ENCODE measurements around the gene ASGR2. TPM values are rescaled to one million over a fixed set of nuclear protein-coding genes. Genes with fewer than 3 reads are reported as not detected.
"Not testable (repeated sequence)": the region's sequence is repeated elsewhere in the genome, so short reads cannot be mapped to it uniquely, and the experiment has no call there.

The ASGR2 gene
- 0.40 TPM for polyA plus RNA-seq
- long read RNA-seq, donor 1: 0 reads
- long read RNA-seq, donor 2: 0 reads
- long read RNA-seq, donor 3: 0 reads
- long read RNA-seq, donor 4: 0 reads
- long read RNA-seq, donor 5: 0 reads
- long read RNA-seq, donor 6: 0 reads
- long read RNA-seq, donor 7, partial matches to known transcripts: 0 of 1 reads
- long read RNA-seq, donor 7, other reads (novel, unspliced or antisense): 0 of 1 reads
- long read RNA-seq, donor 8: 0 reads
- long read RNA-seq, donor 9: 0 reads
- long read RNA-seq, donor 10: 0 reads
- long read RNA-seq, donor 11: 0 reads

GRCh38 chr17:7114241-7114874 lies at the start of gene ASGR2:
TSS of gene ASGR2 (minus strand) at chr17:7114822. CDS start at chr17:7114240, 582 bp downstream.
- Histone ChIP-seq H3K27ac (ENCODE audit: low read length) (no peak within 1 kb of the TSS), H3K4me1 (ENCODE audit: control insufficient read depth, insufficient read depth, low read length) (peaks cover 8% of the 10 kb centered on the region), H3K9me3 (ENCODE audit: control insufficient read depth, low read depth, low read length) (no peaks in the 10 kb centered on the region), H3K27me3 (ENCODE audit: control insufficient read depth, insufficient read depth, low read length) (no peaks in the 10 kb centered on the region), H3K4me3 (ENCODE audit: low read length) (no peak within 1 kb of the TSS), H3K36me3 (ENCODE audit: control insufficient read depth, insufficient read depth, low read length) (no peaks in the 10 kb centered on the region)
- WGBS (ENCODE audit: insufficient coverage, low lambda C conversion rate): 60% methylated on average over 1 of the region's 14 CpGs
- DNase-seq: no peak

- H3K27ac ChIP-seq (ENCODE audit: low read length); H3K36me3 ChIP-seq (ENCODE audit: control insufficient read depth, insufficient read depth, low read length); H3K4me1 ChIP-seq (ENCODE audit: control insufficient read depth, insufficient read depth, low read length); H3K27me3 ChIP-seq (ENCODE audit: control insufficient read depth, insufficient read depth, low read length); H3K9me3 ChIP-seq (ENCODE audit: control insufficient read depth, low read depth, low read length); H3K4me3 ChIP-seq (ENCODE audit: low read length); DNase-seq: not testable (repeated sequence)
- WGBS (ENCODE audit: insufficient coverage, low lambda C conversion rate): 60% methylated on average over 1 of the region's 10 CpGs
Observed at GRCh38 chr17:7159571-7159970, 44.9 kb upstream of the ASGR2 start.

GRCh38 chr17:7158424-7158823 lies 43.8 kb upstream of the ASGR2 start:
- WGBS (ENCODE audit: insufficient coverage, low lambda C conversion rate): no CpG with 5 or more reads among the region's 10 CpGs
- not testable (repeated sequence) for H3K27me3 ChIP-seq (ENCODE audit: control insufficient read depth, insufficient read depth, low read length)

GRCh38 chr17:7156342-7156940 lies 41.8 kb upstream of the ASGR2 start:
- 71% methylated on average over 1 of the region's 10 CpGs for WGBS (ENCODE audit: insufficient coverage, low lambda C conversion rate)
- no peak overlapping the region for H3K4me3 ChIP-seq (ENCODE audit: low read length)
- no peaks in the 10 kb centered on the region for H3K9me3 ChIP-seq (ENCODE audit: control insufficient read depth, low read depth, low read length)
- no peak overlapping the region for H3K27ac ChIP-seq (ENCODE audit: low read length)
- H3K27me3 ChIP-seq (ENCODE audit: control insufficient read depth, insufficient read depth, low read length): peaks cover 3% of the 10 kb centered on the region
- DNase-seq: no peak
- no peaks in the 10 kb centered on the region for H3K4me1 ChIP-seq (ENCODE audit: control insufficient read depth, insufficient read depth, low read length)
- no peaks in the 10 kb centered on the region for H3K36me3 ChIP-seq (ENCODE audit: control insufficient read depth, insufficient read depth, low read length)

More at GRCh38 chr17:7158424-7158823, 43.8 kb upstream of the ASGR2 start:
- not testable (repeated sequence) for H3K9me3 ChIP-seq (ENCODE audit: control insufficient read depth, low read depth, low read length); H3K4me1 ChIP-seq (ENCODE audit: control insufficient read depth, insufficient read depth, low read length); H3K27ac ChIP-seq (ENCODE audit: low read length); H3K36me3 ChIP-seq (ENCODE audit: control insufficient read depth, insufficient read depth, low read length); DNase-seq; H3K4me3 ChIP-seq (ENCODE audit: low read length)

- Histone ChIP-seq H3K4me1 (ENCODE audit: control insufficient read depth, insufficient read depth, low read length) (no peaks in the 10 kb centered on the region), H3K36me3 (ENCODE audit: control insufficient read depth, insufficient read depth, low read length) (no peaks in the 10 kb centered on the region), H3K4me3 (ENCODE audit: low read length) (no peak overlapping the region), H3K27ac (ENCODE audit: low read length) (no peak overlapping the region), H3K27me3 (ENCODE audit: control insufficient read depth, insufficient read depth, low read length) (peaks cover 4% of the 10 kb centered on the region), H3K9me3 (ENCODE audit: control insufficient read depth, low read depth, low read length) (no peaks in the 10 kb centered on the region)
- DNase-seq: no peak
- WGBS (ENCODE audit: insufficient coverage, low lambda C conversion rate): no CpG with 5 or more reads among the region's 3 CpGs
Observed at GRCh38 chr17:7147772-7148171, 33.1 kb upstream of the ASGR2 start.

- 40% methylated on average over 1 of the region's 6 CpGs for WGBS (ENCODE audit: insufficient coverage, low lambda C conversion rate)
Observed at GRCh38 chr17:7146115-7146514, 31.5 kb upstream of the ASGR2 start.

GRCh38 chr17:7144213-7144612 lies 29.6 kb upstream of the ASGR2 start:
- peaks cover 9% of the 10 kb centered on the region for H3K27me3 ChIP-seq (ENCODE audit: control insufficient read depth, insufficient read depth, low read length)
- WGBS (ENCODE audit: insufficient coverage, low lambda C conversion rate): no CpG with 5 or more reads among the region's 11 CpGs
- no peak overlapping the region for H3K4me3 ChIP-seq (ENCODE audit: low read length)
- H3K9me3 ChIP-seq (ENCODE audit: control insufficient read depth, low read depth, low read length): no peaks in the 10 kb centered on the region
- no peak overlapping the region for H3K27ac ChIP-seq (ENCODE audit: low read length)
- no peak for DNase-seq
- no peaks in the 10 kb centered on the region for H3K36me3 ChIP-seq (ENCODE audit: control insufficient read depth, insufficient read depth, low read length)
- peaks cover 8% of the 10 kb centered on the region for H3K4me1 ChIP-seq (ENCODE audit: control insufficient read depth, insufficient read depth, low read length)

More at GRCh38 chr17:7146115-7146514, 31.5 kb upstream of the ASGR2 start:
- DNase-seq: no peak
- H3K27ac ChIP-seq (ENCODE audit: low read length): no peak overlapping the region
- no peak overlapping the region for H3K4me3 ChIP-seq (ENCODE audit: low read length)
- H3K27me3 ChIP-seq (ENCODE audit: control insufficient read depth, insufficient read depth, low read length): peaks cover 6% of the 10 kb centered on the region
- H3K4me1 ChIP-seq (ENCODE audit: control insufficient read depth, insufficient read depth, low read length): peaks cover 6% of the 10 kb centered on the region
- no peaks in the 10 kb centered on the region for H3K9me3 ChIP-seq (ENCODE audit: control insufficient read depth, low read depth, low read length)
- H3K36me3 ChIP-seq (ENCODE audit: control insufficient read depth, insufficient read depth, low read length): no peaks in the 10 kb centered on the region

- H3K27ac ChIP-seq (ENCODE audit: low read length): no peak overlapping the region
- peak; percentile 72 to 87 for DNase-seq
- peaks cover 8% of the 10 kb centered on the region for H3K4me1 ChIP-seq (ENCODE audit: control insufficient read depth, insufficient read depth, low read length)
- H3K36me3 ChIP-seq (ENCODE audit: control insufficient read depth, insufficient read depth, low read length): no peaks in the 10 kb centered on the region
- no peaks in the 10 kb centered on the region for H3K9me3 ChIP-seq (ENCODE audit: control insufficient read depth, low read depth, low read length)
- WGBS (ENCODE audit: insufficient coverage, low lambda C conversion rate): no CpG with 5 or more reads among the region's 10 CpGs
- peaks cover 17% of the 10 kb centered on the region for H3K27me3 ChIP-seq (ENCODE audit: control insufficient read depth, insufficient read depth, low read length)
- H3K4me3 ChIP-seq (ENCODE audit: low read length): no peak overlapping the region
Observed at GRCh38 chr17:7141824-7142223, 27.2 kb upstream of the ASGR2 start.

GRCh38 chr17:7139400-7139799 lies 24.8 kb upstream of the ASGR2 start:
- Histone ChIP-seq H3K4me3 (ENCODE audit: low read length) (no peak overlapping the region), H3K27ac (ENCODE audit: low read length) (no peak overlapping the region), H3K27me3 (ENCODE audit: control insufficient read depth, insufficient read depth, low read length) (peaks cover 15% of the 10 kb centered on the region), H3K36me3 (ENCODE audit: control insufficient read depth, insufficient read depth, low read length) (no peaks in the 10 kb centered on the region), H3K4me1 (ENCODE audit: control insufficient read depth, insufficient read depth, low read length) (peaks cover 8% of the 10 kb centered on the region), H3K9me3 (ENCODE audit: control insufficient read depth, low read depth, low read length) (no peaks in the 10 kb centered on the region)
- DNase-seq: no peak
- no CpG with 5 or more reads among the region's 10 CpGs for WGBS (ENCODE audit: insufficient coverage, low lambda C conversion rate)

GRCh38 chr17:7138800-7139381 lies 24.3 kb upstream of the ASGR2 start:
- 100% methylated on average over 2 of the region's 7 CpGs for WGBS (ENCODE audit: insufficient coverage, low lambda C conversion rate)
- no peak for DNase-seq
- H3K4me3 ChIP-seq (ENCODE audit: low read length): no peak overlapping the region
- no peak overlapping the region for H3K27ac ChIP-seq (ENCODE audit: low read length)
- peaks cover 15% of the 10 kb centered on the region for H3K27me3 ChIP-seq (ENCODE audit: control insufficient read depth, insufficient read depth, low read length)
- no peaks in the 10 kb centered on the region for H3K36me3 ChIP-seq (ENCODE audit: control insufficient read depth, insufficient read depth, low read length)
- no peaks in the 10 kb centered on the region for H3K9me3 ChIP-seq (ENCODE audit: control insufficient read depth, low read depth, low read length)
- peaks cover 8% of the 10 kb centered on the region for H3K4me1 ChIP-seq (ENCODE audit: control insufficient read depth, insufficient read depth, low read length)
